D721Med (cell line): ENCODE measurements around the gene APC2.
"Not testable (repeated sequence)": the region's sequence is repeated elsewhere in the genome, so short reads cannot be mapped to it uniquely, and the experiment has no call there.

Source experiments
- DNase-seq: peaks from one replicate; pipeline ENCODE4 v3.0.0; 2011; ENCODE audit warnings: low spot score; ENCODE audit not compliant: insufficient read length
- FAIRE-seq: peaks from 2 replicates; lab custom pipeline; 2011; peaks lifted over from hg19 to GRCh38; lab: Jason Lieb, UNC
- CTCF ChIP-seq: IDR thresholded peaks from 2 replicates; pipeline ENCODE4 v1.5.1; 2012; ENCODE audit warnings: mild to moderate bottlenecking, control low read depth; ENCODE audit not compliant: insufficient read depth; ENCODE audit errors: missing control alignments

Gene APC2

GRCh38 chr19:1518471-1518870, 68.5 kb downstream of the APC2 start:
- FAIRE-seq (no peak), DNase-seq (no peak)
- TF ChIP-seq CTCF = no peak

- FAIRE-seq, DNase-seq: not testable (repeated sequence)
Measured at GRCh38 chr19:1519802-1520201, 69.9 kb downstream of the APC2 start.

- no peak for FAIRE-seq
- TF ChIP-seq CTCF = no peak
- no peak for DNase-seq
Measured at GRCh38 chr19:1520203-1520780, 70.4 kb downstream of the APC2 start.

GRCh38 chr19:1521636-1522035, 71.7 kb downstream of the APC2 start:
- no peak for TF ChIP-seq CTCF
- DNase-seq (no peak), FAIRE-seq (no peak)

- DNase-seq (no peak), FAIRE-seq (no peak)
- TF ChIP-seq CTCF = no peak
Measured at GRCh38 chr19:1522061-1522460, 72.1 kb downstream of the APC2 start.

- no peak for TF ChIP-seq CTCF
- DNase-seq = no peak
Measured at GRCh38 chr19:1522838-1523237, 72.9 kb downstream of the APC2 start.

More at GRCh38 chr19:1522838-1523237, 72.9 kb downstream of the APC2 start:
- no peak for FAIRE-seq
